Liver (tissue), 9 donors: ENCODE results near the gene DNTT. TPM values are rescaled to one million over a fixed set of nuclear protein-coding genes. Genes with fewer than 3 reads are reported as not detected.

Experiments
- DNase-seq: peaks from one replicate; pipeline ENCODE4 v3.0.0-alpha.2; 2017; ENCODE audit warnings: low spot score
- H3K27ac ChIP-seq, 2 donors: one replicate each; pipeline ENCODE4 v1.7.0; 2013; ENCODE audit warnings: inconsistent platforms in 2 of 2, low read length in 2 of 2, control low read depth in 1 of 2, low read depth in 1 of 2, mild to moderate bottlenecking in 1 of 2
- H3K27me3 ChIP-seq, 4 donors: one replicate each; pipeline versions ENCODE4 v1.6.1 to v1.7.0; 2013; ENCODE audit warnings: low read length in 3 of 4, inconsistent platforms in 1 of 4, mild to moderate bottlenecking in 1 of 4, moderate library complexity in 1 of 4; ENCODE audit not compliant: control insufficient read depth in 4 of 4, insufficient read depth in 4 of 4
- H3K36me3 ChIP-seq, 4 donors: one replicate each; pipeline versions ENCODE4 v1.6.1 to v1.7.0; 2013; ENCODE audit warnings: low read length in 3 of 4, mild to moderate bottlenecking in 3 of 4, low read depth in 1 of 4, moderate library complexity in 1 of 4; ENCODE audit not compliant: control insufficient read depth in 4 of 4, insufficient read depth in 3 of 4
- H3K4me1 ChIP-seq, 4 donors: one replicate each; pipeline versions ENCODE4 v1.6.1 to v1.7.0; 2013; ENCODE audit warnings: low read length in 3 of 4, mild to moderate bottlenecking in 3 of 4, moderate library complexity in 1 of 4; ENCODE audit not compliant: control insufficient read depth in 4 of 4, insufficient read depth in 4 of 4
- H3K4me3 ChIP-seq, 3 donors: one replicate each; pipeline versions ENCODE4 v1.6.1 to v1.7.0; 2013; ENCODE audit warnings: low read length in 3 of 3, control low read depth in 1 of 3, low read depth in 1 of 3, mild to moderate bottlenecking in 1 of 3
- H3K9ac ChIP-seq, 2 donors: one replicate each; pipeline ENCODE4 v1.7.0; 2013; ENCODE audit warnings: low read length in 2 of 2, mild to moderate bottlenecking in 2 of 2, moderate library complexity in 2 of 2, control low read depth in 1 of 2, low read depth in 1 of 2
- H3K9me3 ChIP-seq, 4 donors: one replicate each; pipeline versions ENCODE4 v1.6.1 to v1.7.0; 2013; ENCODE audit warnings: low read length in 3 of 4; ENCODE audit not compliant: control insufficient read depth in 4 of 4
- CTCF ChIP-seq: fragments of 150-350 bp; IDR thresholded peaks from 2 replicates; pipeline ENCODE4 v1.5.1; 2017; ENCODE audit warnings: improper control_type of control experiment, low read depth, low read length; ENCODE audit not compliant: missing input control
- EGR1 ChIP-seq, 2 donors: IDR thresholded peaks; 2 replicates each; pipeline ENCODE4 v1.6.1; 2016 to 2018; ENCODE audit warnings: antibody characterized with exemption in 2 of 2, low read depth in 2 of 2
- FOXA1 ChIP-seq: IDR thresholded peaks from 2 replicates; pipeline ENCODE4 v1.6.1; 2016; ENCODE audit warnings: antibody characterized with exemption
- FOXA2 ChIP-seq: IDR thresholded peaks from 2 replicates; pipeline ENCODE4 v1.6.1; 2016; ENCODE audit warnings: antibody characterized with exemption
- GABPA ChIP-seq, 2 donors: IDR thresholded peaks in 1 of 2; conservative IDR thresholded peaks in 1 of 2; 2 replicates each; pipeline ENCODE4 v1.6.1; 2016; ENCODE audit warnings: antibody characterized with exemption in 2 of 2, mild to moderate bottlenecking in 1 of 2, moderate library complexity in 1 of 2
- HNF4A ChIP-seq, 2 donors: conservative IDR thresholded peaks; 2 replicates each; pipeline ENCODE4 v1.6.1; 2016; ENCODE audit warnings: antibody characterized with exemption in 2 of 2, mild to moderate bottlenecking in 2 of 2
- JUND ChIP-seq, 2 donors: IDR thresholded peaks; 2 replicates each; pipeline ENCODE4 v1.6.1; 2016; ENCODE audit warnings: antibody characterized with exemption in 2 of 2
- MAX ChIP-seq: IDR thresholded peaks from 2 replicates; pipeline ENCODE4 v1.6.1; 2016; ENCODE audit warnings: antibody characterized with exemption
- RAD21 ChIP-seq, 2 donors: IDR thresholded peaks; 2 replicates each; pipeline ENCODE4 v1.6.1; 2016; ENCODE audit warnings: antibody characterized with exemption in 2 of 2, mild to moderate bottlenecking in 2 of 2
- REST ChIP-seq: IDR thresholded peaks from 2 replicates; pipeline ENCODE4 v1.6.1; 2016; ENCODE audit warnings: antibody characterized with exemption, mild to moderate bottlenecking
- SP1 ChIP-seq: IDR thresholded peaks from 2 replicates; pipeline ENCODE4 v1.6.1; 2018; ENCODE audit warnings: antibody characterized with exemption, mild to moderate bottlenecking
- TAF1 ChIP-seq: conservative IDR thresholded peaks from 2 replicates; pipeline ENCODE4 v1.6.1; 2016; ENCODE audit warnings: antibody characterized with exemption, mild to moderate bottlenecking
- YY1 ChIP-seq: IDR thresholded peaks from 2 replicates; pipeline ENCODE4 v1.6.1; 2016; ENCODE audit warnings: antibody characterized with exemption, mild to moderate bottlenecking
- WGBS: extraction: QIAGEN DNeasy Blood & Tissue Kit; methylation state at CpG from one replicate; pipeline ENCODE4 v1.1.7; 2013; 5-methylcytosine and 5-hydroxymethylcytosine counted together
- polyA plus RNA-seq, 2 donors: library from polyadenylated mRNA; stranded (reverse) in 1 of 2; unstranded in 1 of 2; fragments of 200-250 nt in 1 of 2; fragments of >200 nt in 1 of 2; fragmentation: Nextera tagmentation in 1 of 2; extraction: Ambion mirVana in 1 of 2; gene quantifications; one replicate each; pipeline versions ENCODE4 v1.2.1 to v1.2.3, GENCODE V29; 2013 to 2015
- total RNA-seq, 2 donors: library from RNA; depleted of rRNA; stranded (reverse); fragments of >200 nt; gene quantifications; one replicate each; pipeline ENCODE4 v1.2.3, GENCODE V29; 2014
- TF ChIP-seq, protein P1 (sequence below): IDR thresholded peaks from 2 replicates; pipeline ENCODE4 v1.6.1; 2016; ENCODE audit warnings: antibody characterized with exemption
- TF ChIP-seq, protein P2 (sequence below): IDR thresholded peaks from 2 replicates; pipeline ENCODE4 v1.6.1; 2016; ENCODE audit warnings: antibody characterized with exemption
- donor health status: healthy.
- donor health status: healthy.
- donor health status: healthy.
- donor health status: healthy.
- donor health status: healthy.

DNTT gene
- total and polyA plus RNA-seq, 4 donors, result 0.70 TPM; not detected in 3

- Histone ChIP-seq H3K9ac (no peak overlapping the region), H3K36me3 (no peaks in the 10 kb centered on the region), H3K27me3 (peaks cover 0 to 3% (median 0%) of the 10 kb centered on the region in 4 donors), H3K9me3 (no peaks in the 10 kb centered on the region), H3K4me3 (no peak overlapping the region), H3K27ac (no peak overlapping the region), H3K4me1 (no peaks in the 10 kb centered on the region)
- DNase-seq, result no peak
- WGBS, result 84% methylated on average over 1 of the region's 1 CpG
- no peak for TF ChIP-seq FOXA2
- no peak for TF ChIP-seq RAD21 (IDR thresholded peaks at IDR 0.05)
- TF ChIP-seq CTCF, result no peak
- no peak for TF ChIP-seq HNF4A (conservative IDR thresholded peaks at IDR 0.05)
- TF ChIP-seq, protein P1, sequence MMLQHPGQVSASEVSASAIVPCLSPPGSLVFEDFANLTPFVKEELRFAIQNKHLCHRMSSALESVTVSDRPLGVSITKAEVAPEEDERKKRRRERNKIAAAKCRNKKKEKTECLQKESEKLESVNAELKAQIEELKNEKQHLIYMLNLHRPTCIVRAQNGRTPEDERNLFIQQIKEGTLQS, result no peak
- TF ChIP-seq SP1, result no peak
- TF ChIP-seq REST, result no peak
- TF ChIP-seq GABPA (IDR thresholded peaks at IDR 0.05 in 1 of 2, conservative IDR thresholded peaks at IDR 0.05 in 1 of 2), result no peak
- TF ChIP-seq JUND (IDR thresholded peaks at IDR 0.05), result no peak
- TF ChIP-seq FOXA1, result no peak
- TF ChIP-seq, protein P2, sequence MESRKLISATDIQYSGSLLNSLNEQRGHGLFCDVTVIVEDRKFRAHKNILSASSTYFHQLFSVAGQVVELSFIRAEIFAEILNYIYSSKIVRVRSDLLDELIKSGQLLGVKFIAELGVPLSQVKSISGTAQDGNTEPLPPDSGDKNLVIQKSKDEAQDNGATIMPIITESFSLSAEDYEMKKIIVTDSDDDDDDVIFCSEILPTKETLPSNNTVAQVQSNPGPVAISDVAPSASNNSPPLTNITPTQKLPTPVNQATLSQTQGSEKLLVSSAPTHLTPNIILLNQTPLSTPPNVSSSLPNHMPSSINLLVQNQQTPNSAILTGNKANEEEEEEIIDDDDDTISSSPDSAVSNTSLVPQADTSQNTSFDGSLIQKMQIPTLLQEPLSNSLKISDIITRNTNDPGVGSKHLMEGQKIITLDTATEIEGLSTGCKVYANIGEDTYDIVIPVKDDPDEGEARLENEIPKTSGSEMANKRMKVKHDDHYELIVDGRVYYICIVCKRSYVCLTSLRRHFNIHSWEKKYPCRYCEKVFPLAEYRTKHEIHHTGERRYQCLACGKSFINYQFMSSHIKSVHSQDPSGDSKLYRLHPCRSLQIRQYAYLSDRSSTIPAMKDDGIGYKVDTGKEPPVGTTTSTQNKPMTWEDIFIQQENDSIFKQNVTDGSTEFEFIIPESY, result no peak
- TF ChIP-seq YY1, result no peak
- no peak for TF ChIP-seq EGR1 (IDR thresholded peaks at IDR 0.05; ENCODE audit: low read depth in 2 of 2)
- no peak for TF ChIP-seq TAF1
- TF ChIP-seq MAX, result no peak
Observed at GRCh38 chr10:96333101-96333500, 28.9 kb downstream of the DNTT start.
